Lung (tissue), 16 donors: ENCODE data around the gene SEC23A. TPM values are rescaled to one million over a fixed set of nuclear protein-coding genes. Genes with fewer than 3 reads are reported as not detected.
"Not testable (repeated sequence)": the region's sequence is repeated elsewhere in the genome, so short reads cannot be mapped to it uniquely, and the experiment has no call there.

ENCODE experiments used
- ATAC-seq: fragments of 200-7000 bp; cut with Tn5 transposase; one replicate; pipeline ENCODE4 v1.9.1; 2020; ENCODE audit warnings: moderate number of reproducible peaks; ENCODE audit not compliant: insufficient read depth, low FRiP score
- DNase-seq, 3 donors: peaks; one replicate each; pipeline ENCODE4 v3.0.0-alpha.2; 2013 to 2017
- H3K27ac ChIP-seq, 2 donors: one replicate each; pipeline ENCODE4 v1.5.1; 2013; ENCODE audit warnings: mild to moderate bottlenecking in 2 of 2, moderate library complexity in 2 of 2, control low read depth in 1 of 2, inconsistent platforms in 1 of 2, low read depth in 1 of 2, low read length in 1 of 2
- H3K27me3 ChIP-seq, 3 donors: one replicate each; pipeline ENCODE4 v1.5.1; 2013; ENCODE audit warnings: low read length in 2 of 3; ENCODE audit not compliant: control insufficient read depth in 3 of 3, insufficient read depth in 3 of 3
- H3K36me3 ChIP-seq, 4 donors: one replicate each; pipeline ENCODE4 v1.5.1; 2013; ENCODE audit warnings: low read length in 4 of 4, mild to moderate bottlenecking in 1 of 4, moderate library complexity in 1 of 4; ENCODE audit not compliant: control insufficient read depth in 4 of 4, insufficient read depth in 4 of 4
- H3K4me1 ChIP-seq, 5 donors: one replicate each; pipeline ENCODE4 v1.5.1; 2013; ENCODE audit warnings: low read length in 5 of 5, mild to moderate bottlenecking in 2 of 5, moderate library complexity in 1 of 5; ENCODE audit not compliant: control insufficient read depth in 5 of 5, insufficient read depth in 5 of 5
- H3K4me3 ChIP-seq: one replicate; pipeline ENCODE4 v1.5.1; 2013; ENCODE audit warnings: mild to moderate bottlenecking, control low read depth, moderate library complexity
- H3K9ac ChIP-seq, 2 donors: one replicate each; pipeline ENCODE4 v1.5.1; 2013; ENCODE audit warnings: low read length in 2 of 2, control low read depth in 1 of 2; ENCODE audit not compliant: insufficient read depth in 1 of 2
- H3K9me3 ChIP-seq, 4 donors: one replicate each; pipeline ENCODE4 v1.5.1; 2013; ENCODE audit warnings: low read length in 3 of 4, mild to moderate bottlenecking in 1 of 4, moderate library complexity in 1 of 4; ENCODE audit not compliant: control insufficient read depth in 4 of 4, insufficient read depth in 3 of 4
- CTCF ChIP-seq: IDR thresholded peaks from 2 replicates; pipeline ENCODE4 v1.5.1; 2012; ENCODE audit warnings: mild to moderate bottlenecking; ENCODE audit errors: control extremely low read depth, extremely low read depth
- WGBS, 2 donors: extraction: QIAGEN DNeasy Blood & Tissue Kit; methylation state at CpG; one replicate each; pipeline ENCODE4 v1.1.7; 2013; 5-methylcytosine and 5-hydroxymethylcytosine counted together
- long read RNA-seq, 5 donors: transcript quantifications; one replicate each; lab custom pipeline, GENCODE V29; 2026
- polyA plus RNA-seq, 2 donors: library from polyadenylated mRNA; stranded (reverse); fragments of 200-250 nt; gene quantifications; one replicate each; pipeline ENCODE4 v1.2.1, GENCODE V29; 2013
- total RNA-seq, 2 donors: library from RNA; depleted of rRNA in 1 of 2; stranded (reverse); fragments of >200 nt in 1 of 2; gene quantifications; one replicate each; pipeline ENCODE4 v1.2.1, GENCODE V29; 2014 to 2021
- donor health status: control.
- donor health status: control.
- donor health status: Bipolar disorder and iron deficiency.
- donor health status: healthy.
- donor health status: DM: yes; HTN: yes; CAD: no.

Gene SEC23A
- total RNA-seq (10 to 100 TPM; 50.6 to 78.9 TPM), polyA plus RNA-seq (10 to 100 TPM; 10.6 to 23.6 TPM)
- long read RNA-seq, donor 1, full-length matches to known transcripts, result 17 of 17 reads
- long read RNA-seq, donor 1, partial matches to known transcripts, result 0 of 17 reads
- long read RNA-seq, donor 1, other reads (novel, unspliced or antisense), result 0 of 17 reads
- long read RNA-seq, donor 2, partial matches to known transcripts, result 0 of 1 reads
- long read RNA-seq, donor 2, other reads (novel, unspliced or antisense), result 0 of 1 reads
- long read RNA-seq, donor 3, full-length matches to known transcripts, result 5 of 5 reads
- long read RNA-seq, donor 3, partial matches to known transcripts, result 0 of 5 reads
- long read RNA-seq, donor 3, other reads (novel, unspliced or antisense), result 0 of 5 reads
- long read RNA-seq, donor 4, result 0 reads
- long read RNA-seq, donor 5, full-length matches to known transcripts, result 13 of 18 reads
- long read RNA-seq, donor 5, partial matches to known transcripts, result 5 of 18 reads
- long read RNA-seq, donor 5, other reads (novel, unspliced or antisense), result 0 of 18 reads

DNA sequence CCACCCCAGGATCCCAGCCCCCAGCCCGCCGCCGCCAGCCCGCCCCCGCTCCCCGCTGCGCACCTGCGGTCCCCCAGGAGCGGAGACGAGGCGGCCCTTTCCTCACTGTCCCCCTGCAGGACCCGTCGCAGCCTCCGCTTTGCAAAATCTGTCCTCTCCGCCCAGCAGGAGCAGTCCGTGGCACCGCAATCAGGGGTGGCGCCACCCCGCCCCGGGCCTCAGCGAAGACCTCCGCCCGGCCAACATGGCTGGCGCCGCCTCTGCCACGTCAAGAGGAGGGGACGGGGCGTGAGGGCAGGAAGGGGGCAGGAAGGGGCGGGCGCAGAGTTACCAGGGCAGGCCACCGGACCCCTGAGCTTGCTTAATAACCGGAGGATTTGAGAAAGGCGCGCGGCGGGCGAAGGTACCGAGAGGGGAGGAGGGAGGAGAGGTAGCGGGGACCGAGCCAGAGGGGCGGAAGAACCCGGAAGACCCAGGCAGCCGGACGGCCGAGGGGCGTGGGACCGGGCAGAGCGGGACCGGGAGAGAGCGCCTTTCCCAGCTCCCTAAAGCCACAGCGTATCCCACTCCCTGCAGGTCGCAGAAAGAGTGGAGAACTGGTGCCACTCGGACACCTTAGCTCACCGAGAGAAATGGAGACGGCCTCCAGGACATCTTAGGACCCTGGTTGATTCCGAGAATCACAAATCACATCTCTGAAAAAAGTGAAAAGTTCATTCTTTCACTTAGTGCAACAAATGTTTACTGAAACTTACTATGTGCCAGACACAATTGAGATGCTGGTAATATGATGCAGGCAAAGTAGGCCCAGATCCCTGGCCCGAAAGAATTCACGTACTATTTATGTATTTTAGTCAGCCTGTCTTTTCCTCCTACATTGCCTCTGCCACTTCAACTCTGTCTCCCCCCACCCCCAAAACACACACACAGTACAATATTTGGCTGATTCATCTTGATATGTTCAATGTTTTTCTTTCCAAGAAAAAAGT lies at the start of gene SEC23A:
Gene SEC23A (minus strand): TSS at position 267 of the 989 bp plus-strand sequence. CDS start 7,117 bp downstream, outside the sequence.
- Histone ChIP-seq H3K27ac (peak within 1 kb of the TSS; percentile 92 to 98), H3K36me3 (peaks cover 0 to 3% (median 0%) of the 10 kb centered on the region in 4 donors), H3K4me1 (peaks cover 0 to 13% (median 8%) of the 10 kb centered on the region in 5 donors), H3K4me3 (peak within 1 kb of the TSS; percentile 89), H3K27me3 (no peaks in the 10 kb centered on the region), H3K9me3 (no peaks in the 10 kb centered on the region), H3K9ac (peak within 1 kb of the TSS; percentile 84 to 98)
- 0% methylated on average over 52 to 58 of the region's 58 CpGs for WGBS, 2 donors
- DNase-seq (peak; percentile 93 to 95 (median 94)), ATAC-seq (peak; percentile 95)
- TF ChIP-seq CTCF, result no peak

- no peak for ATAC-seq
- Histone ChIP-seq H3K4me1 (no peaks in the 10 kb centered on the region), H3K27me3 (no peaks in the 10 kb centered on the region), H3K27ac (no peak overlapping the region), H3K9me3 (peaks cover 0 to 3% (median under 1%) of the 10 kb centered on the region in 4 donors), H3K9ac (no peak overlapping the region), H3K36me3 (peaks cover 2 to 22% (median 18%) of the 10 kb centered on the region in 4 donors), H3K4me3 (no peak overlapping the region)
- DNase-seq, result peak in 2 of 3 donors; percentile 5 to 6
- no peak for TF ChIP-seq CTCF
- WGBS, 2 donors, result 75 to 80% methylated on average over 7 of the region's 7 CpGs
Observed at GRCh38 chr14:39145266-39145966, 42.4 kb upstream of the SEC23A start.

GRCh38 chr14:39143226-39143625 lies 40.2 kb upstream of the SEC23A start:
- not testable (repeated sequence) for H3K36me3 ChIP-seq, H3K27ac ChIP-seq, H3K27me3 ChIP-seq, H3K4me1 ChIP-seq, H3K4me3 ChIP-seq, ATAC-seq, DNase-seq, H3K9ac ChIP-seq, H3K9me3 ChIP-seq
- 76 to 80% methylated on average over 2 of the region's 2 CpGs for WGBS, 2 donors

DNA sequence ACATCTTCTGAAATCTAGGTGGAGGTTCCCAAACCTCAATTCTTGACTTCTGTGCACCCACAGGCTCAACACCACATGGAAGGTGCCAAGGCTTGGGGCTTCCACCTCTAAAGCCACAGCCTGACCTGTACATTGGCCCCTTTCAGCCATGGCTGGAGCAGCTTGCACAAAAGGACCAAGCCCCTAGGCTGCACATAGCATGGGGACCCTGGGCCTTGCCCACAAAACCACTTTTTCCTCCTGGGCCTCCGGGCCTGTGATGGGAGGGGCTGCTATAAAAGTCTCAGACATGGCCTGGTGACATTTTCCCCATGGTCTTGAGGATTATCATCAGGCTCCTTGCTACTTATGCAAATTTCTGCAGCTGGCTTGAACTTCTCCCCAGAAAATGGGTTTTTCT lies 38.6 kb upstream of the SEC23A start:
- DNase-seq, H3K4me3 ChIP-seq, H3K27ac ChIP-seq, H3K9ac ChIP-seq, H3K27me3 ChIP-seq, H3K36me3 ChIP-seq, H3K4me1 ChIP-seq, H3K9me3 ChIP-seq, ATAC-seq: not testable (repeated sequence)
- WGBS, 2 donors, result 89 to 95% methylated on average over 1 of the region's 1 CpG
